ENCODE results near the gene PLLP.
A peak's percentile ranks its signal among the peaks of the same experiment; 100 is the strongest.
"Not testable (repeated sequence)": the region's sequence is repeated elsewhere in the genome, so short reads cannot be mapped to it uniquely, and the experiment has no call there.

Gene PLLP

DNA sequence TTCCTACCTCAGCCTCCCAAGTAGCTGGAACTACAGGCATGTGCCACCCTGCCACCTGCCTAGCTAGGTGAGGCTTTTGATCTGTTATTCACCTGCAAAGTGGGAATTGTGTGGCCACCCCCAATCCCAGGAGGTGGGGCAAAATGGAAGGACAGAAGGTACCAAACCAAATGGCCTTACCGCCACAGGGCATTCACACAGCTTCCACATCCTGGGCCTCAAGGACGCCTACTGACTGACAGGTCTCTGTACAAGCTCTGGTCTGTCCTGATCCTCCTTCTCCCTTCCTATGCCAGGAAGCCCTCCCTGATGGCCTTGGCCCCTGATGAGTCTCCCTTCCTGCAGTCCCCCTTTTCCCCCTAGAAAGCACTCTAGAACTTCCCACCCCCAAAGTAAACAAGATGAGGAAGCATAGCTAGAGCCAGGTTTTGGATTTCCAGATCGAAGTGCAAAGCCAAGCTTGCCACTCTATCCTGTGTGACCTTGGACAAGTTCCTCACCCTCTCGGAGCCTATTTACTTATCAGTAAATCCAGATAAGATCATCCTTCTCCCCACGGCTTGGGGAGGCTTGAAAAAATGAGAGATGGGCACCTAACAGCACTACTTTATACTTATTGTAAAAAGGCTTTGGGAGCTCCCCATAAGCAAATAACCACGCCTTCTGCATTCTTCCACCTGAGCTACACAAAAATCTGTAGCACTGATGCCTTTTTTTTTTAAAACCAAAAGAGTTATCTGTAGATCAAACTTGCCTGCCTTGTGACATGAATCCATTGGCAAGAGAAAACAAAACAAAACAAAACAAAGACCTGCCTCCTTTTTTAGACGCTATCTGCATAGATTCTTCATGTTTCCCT lies 4.5 kb downstream of the PLLP start:
- H4K20me1 ChIP-seq: peaks cover 0 to 7% (median 0%) of the 10 kb centered on the region in 11 experiments; a peak in 1 of 22 replicates
- H3K4me3 ChIP-seq: no peak overlapping the region
- H3K27ac ChIP-seq: no peak overlapping the region
- TF ChIP-seq Cebpa-rat (IDR thresholded peaks at IDR 0.05): no peak
- H3K4me1 ChIP-seq: peaks cover 31 to 56% (median 46%) of the 10 kb centered on the region in 10 experiments
- H3K4me2 ChIP-seq: 0 out of 22 replicates have a peak overlapping the region, but pooled peaks of 1 of the 11 experiments have one; percentile 7
- no peaks in the 10 kb centered on the region for H3K9me3 ChIP-seq (replicated peaks in 1 of 11)
- no peak overlapping the region for H3K9ac ChIP-seq
- H3K27me3 ChIP-seq: peaks cover 21 to 29% (median 26%) of the 10 kb centered on the region in 11 experiments
- no peaks in the 10 kb centered on the region for H3K36me3 ChIP-seq

- peak overlapping the region in 1 of 11 experiments; percentile 59; a peak in 1 of 22 replicates for H3K27ac ChIP-seq
- no peak overlapping the region for H3K9ac ChIP-seq
- H3K4me1 ChIP-seq: peaks cover 16 to 60% (median 44%) of the 10 kb centered on the region in 10 experiments
- H3K9me3 ChIP-seq (replicated peaks in 1 of 11): no peaks in the 10 kb centered on the region
- H3K4me3 ChIP-seq: no peak overlapping the region
- peaks cover 6 to 14% (median 11%) of the 10 kb centered on the region in 11 experiments; a peak in 21 of 22 replicates for H3K27me3 ChIP-seq
- H3K4me2 ChIP-seq: peak overlapping the region in 8 of 11 experiments; percentile 17 to 80 (median 69); a peak in 11 of 22 replicates
- H3K36me3 ChIP-seq: no peaks in the 10 kb centered on the region
- no peak for TF ChIP-seq Cebpa-rat (IDR thresholded peaks at IDR 0.05)
- H4K20me1 ChIP-seq: no peaks in the 10 kb centered on the region; a peak in 1 of 22 replicates
These were observed 6.0 kb downstream of the PLLP start for GRCh38 chr16:57278494-57278893.

- Histone ChIP-seq H3K9me3 (replicated peaks in 1 of 11) (no peaks in the 10 kb centered on the region), H3K4me1 (peaks cover 13 to 59% (median 39%) of the 10 kb centered on the region in 10 experiments), H4K20me1 (no peaks in the 10 kb centered on the region), H3K4me3 (0 out of 20 replicates have a peak overlapping the region, but pooled peaks of 1 of the 10 experiments have one; percentile 7), H3K9ac (no peak overlapping the region; a peak in 4 of 22 replicates), H3K36me3 (no peaks in the 10 kb centered on the region), H3K4me2 (peak overlapping the region; percentile 36 to 80 (median 69)), H3K27ac (peak overlapping the region in 7 of 11 experiments; percentile 24 to 64 (median 51); a peak in 10 of 22 replicates), H3K27me3 (peaks cover 0 to 5% (median 2%) of the 10 kb centered on the region in 11 experiments; a peak in 13 of 22 replicates)
- no peak for TF ChIP-seq Cebpa-rat (IDR thresholded peaks at IDR 0.05)
These were observed 6.9 kb downstream of the PLLP start for GRCh38 chr16:57277586-57277985.

DNA sequence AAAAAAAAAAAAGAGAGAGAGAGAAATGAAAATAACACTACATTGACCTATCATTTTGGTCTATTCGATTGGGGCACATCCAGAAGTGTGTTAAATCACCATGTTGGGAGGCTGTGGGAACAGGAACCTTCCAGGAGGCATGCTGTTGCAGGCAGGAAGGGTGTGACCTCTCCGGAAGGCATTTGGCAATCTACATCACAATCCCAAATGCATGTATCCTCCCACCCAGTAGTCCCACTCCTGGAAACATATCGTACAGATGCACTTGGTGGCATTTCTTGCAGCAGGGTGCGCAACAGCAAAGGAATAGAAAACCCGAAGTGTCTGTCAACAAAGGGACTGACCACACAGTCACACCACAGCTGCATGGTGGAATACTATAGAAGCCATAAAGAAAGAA lies 7.9 kb downstream of the PLLP start:
- peaks cover 13 to 59% (median 39%) of the 10 kb centered on the region in 10 experiments for H3K4me1 ChIP-seq
- no peaks in the 10 kb centered on the region for H3K9me3 ChIP-seq (replicated peaks in 1 of 11)
- H4K20me1 ChIP-seq: no peaks in the 10 kb centered on the region
- peak overlapping the region in 6 of 11 experiments; percentile 24 to 64 (median 55); a peak in 12 of 22 replicates for H3K27ac ChIP-seq
- peak in 1 of 11 experiments; percentile 36; a peak in 1 of 22 replicates for TF ChIP-seq Cebpa-rat (IDR thresholded peaks at IDR 0.05)
- H3K27me3 ChIP-seq: no peaks in the 10 kb centered on the region
- no peak overlapping the region for H3K4me3 ChIP-seq
- peak overlapping the region in 9 of 11 experiments; percentile 12 to 80 (median 69); a peak in 16 of 22 replicates for H3K4me2 ChIP-seq
- no peaks in the 10 kb centered on the region for H3K36me3 ChIP-seq
- H3K9ac ChIP-seq: peak overlapping the region in 2 of 11 experiments; percentile 11 to 28; a peak in 1 of 22 replicates

DNA sequence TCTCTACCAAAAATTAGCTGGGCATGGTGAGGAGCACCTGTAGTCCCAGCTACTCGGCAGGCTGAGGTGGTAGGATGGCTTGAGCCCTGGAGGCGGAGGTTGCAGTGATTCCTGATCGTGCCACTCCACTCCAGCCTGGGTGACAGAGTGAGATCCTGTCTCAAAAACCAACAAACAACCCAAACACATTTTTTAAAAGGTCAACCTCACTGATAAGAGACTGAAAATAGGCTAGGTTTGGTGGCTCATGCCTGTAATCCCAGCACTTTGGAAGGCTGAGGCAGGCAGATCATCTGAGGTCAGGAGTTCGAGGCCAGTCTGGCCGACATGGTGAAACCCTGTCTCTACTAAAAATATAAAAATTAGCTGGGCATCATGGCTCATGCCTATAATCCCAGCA lies 8.5 kb downstream of the PLLP start:
- not testable (repeated sequence) for H4K20me1 ChIP-seq; H3K36me3 ChIP-seq; H3K9ac ChIP-seq; H3K9me3 ChIP-seq (replicated peaks in 1 of 11); H3K4me3 ChIP-seq; H3K27me3 ChIP-seq
- peaks cover 13 to 59% (median 39%) of the 10 kb centered on the region in 10 experiments for H3K4me1 ChIP-seq
- peak overlapping the region in 8 of 11 experiments; percentile 36 to 80 (median 70); a peak in 14 of 22 replicates for H3K4me2 ChIP-seq
- peak overlapping the region in 5 of 11 experiments; percentile 33 to 64 (median 59); a peak in 8 of 22 replicates for H3K27ac ChIP-seq

GRCh38 chr16:57273826-57274225 lies 10.6 kb downstream of the PLLP start:
- no peaks in the 10 kb centered on the region for H3K9me3 ChIP-seq (replicated peaks in 1 of 11)
- H3K4me3 ChIP-seq: no peak overlapping the region
- peak overlapping the region in 3 of 11 experiments; percentile 22 to 77 (median 39); a peak in 4 of 22 replicates for H3K4me2 ChIP-seq
- no peaks in the 10 kb centered on the region for H4K20me1 ChIP-seq
- no peak for TF ChIP-seq Cebpa-rat (IDR thresholded peaks at IDR 0.05)
- H3K27me3 ChIP-seq: no peaks in the 10 kb centered on the region
- no peak overlapping the region for H3K9ac ChIP-seq
- H3K27ac ChIP-seq: no peak overlapping the region
- H3K4me1 ChIP-seq: peaks cover 14 to 62% (median 38%) of the 10 kb centered on the region in 10 experiments
- H3K36me3 ChIP-seq: no peaks in the 10 kb centered on the region

- H3K9me3 ChIP-seq (replicated peaks in 1 of 11): no peaks in the 10 kb centered on the region
- H3K27ac ChIP-seq: 0 out of 22 replicates have a peak overlapping the region, but pooled peaks of 1 of the 11 experiments have one; percentile 9
- no peaks in the 10 kb centered on the region for H3K27me3 ChIP-seq
- H3K36me3 ChIP-seq: no peaks in the 10 kb centered on the region
- H3K4me2 ChIP-seq: no peak overlapping the region
- no peak overlapping the region for H3K9ac ChIP-seq
- no peak for TF ChIP-seq Cebpa-rat (IDR thresholded peaks at IDR 0.05)
- H4K20me1 ChIP-seq: no peaks in the 10 kb centered on the region
- H3K4me1 ChIP-seq: peaks cover 14 to 60% (median 34%) of the 10 kb centered on the region in 10 experiments
- H3K4me3 ChIP-seq: no peak overlapping the region
These were observed 11.1 kb downstream of the PLLP start for GRCh38 chr16:57273359-57273758.

GRCh38 chr16:57271867-57272495 lies 12.5 kb downstream of the PLLP start:
- H4K20me1 ChIP-seq: no peaks in the 10 kb centered on the region
- no peaks in the 10 kb centered on the region for H3K36me3 ChIP-seq
- H3K4me3 ChIP-seq: no peak overlapping the region
- H3K9ac ChIP-seq: no peak overlapping the region
- peaks cover 5 to 52% (median 25%) of the 10 kb centered on the region in 10 experiments for H3K4me1 ChIP-seq
- H3K9me3 ChIP-seq (replicated peaks in 1 of 11): no peaks in the 10 kb centered on the region
- no peak for TF ChIP-seq Cebpa-rat (IDR thresholded peaks at IDR 0.05)
- H3K27ac ChIP-seq: peak overlapping the region in 1 of 11 experiments; percentile 35; a peak in 2 of 22 replicates
- no peak overlapping the region for H3K4me2 ChIP-seq
- H3K27me3 ChIP-seq: no peaks in the 10 kb centered on the region

- Histone ChIP-seq H3K36me3 (no peaks in the 10 kb centered on the region), H3K9ac (no peak overlapping the region), H3K4me2 (no peak overlapping the region), H3K27ac (no peak overlapping the region), H4K20me1 (no peaks in the 10 kb centered on the region), H3K4me3 (no peak overlapping the region), H3K9me3 (replicated peaks in 1 of 11) (no peaks in the 10 kb centered on the region), H3K4me1 (peaks cover 13 to 52% (median 23%) of the 10 kb centered on the region in 10 experiments; a peak in 19 of 20 replicates), H3K27me3 (no peaks in the 10 kb centered on the region)
- no peak for TF ChIP-seq Cebpa-rat (IDR thresholded peaks at IDR 0.05)
These were observed 13.5 kb downstream of the PLLP start for GRCh38 chr16:57271063-57271345.
